HG03439 (cell line): Measurements from ENCODE around the gene PAPOLB.

Experiments used
- ATAC-seq: cut with Tn5 transposase; IDR thresholded peaks from one replicate; pipeline ENCODE4 v1.9.1; 2021; ENCODE audit warnings: mild to moderate bottlenecking, moderate library complexity; ENCODE audit not compliant: unreplicated experiment

Gene PAPOLB

DNA sequence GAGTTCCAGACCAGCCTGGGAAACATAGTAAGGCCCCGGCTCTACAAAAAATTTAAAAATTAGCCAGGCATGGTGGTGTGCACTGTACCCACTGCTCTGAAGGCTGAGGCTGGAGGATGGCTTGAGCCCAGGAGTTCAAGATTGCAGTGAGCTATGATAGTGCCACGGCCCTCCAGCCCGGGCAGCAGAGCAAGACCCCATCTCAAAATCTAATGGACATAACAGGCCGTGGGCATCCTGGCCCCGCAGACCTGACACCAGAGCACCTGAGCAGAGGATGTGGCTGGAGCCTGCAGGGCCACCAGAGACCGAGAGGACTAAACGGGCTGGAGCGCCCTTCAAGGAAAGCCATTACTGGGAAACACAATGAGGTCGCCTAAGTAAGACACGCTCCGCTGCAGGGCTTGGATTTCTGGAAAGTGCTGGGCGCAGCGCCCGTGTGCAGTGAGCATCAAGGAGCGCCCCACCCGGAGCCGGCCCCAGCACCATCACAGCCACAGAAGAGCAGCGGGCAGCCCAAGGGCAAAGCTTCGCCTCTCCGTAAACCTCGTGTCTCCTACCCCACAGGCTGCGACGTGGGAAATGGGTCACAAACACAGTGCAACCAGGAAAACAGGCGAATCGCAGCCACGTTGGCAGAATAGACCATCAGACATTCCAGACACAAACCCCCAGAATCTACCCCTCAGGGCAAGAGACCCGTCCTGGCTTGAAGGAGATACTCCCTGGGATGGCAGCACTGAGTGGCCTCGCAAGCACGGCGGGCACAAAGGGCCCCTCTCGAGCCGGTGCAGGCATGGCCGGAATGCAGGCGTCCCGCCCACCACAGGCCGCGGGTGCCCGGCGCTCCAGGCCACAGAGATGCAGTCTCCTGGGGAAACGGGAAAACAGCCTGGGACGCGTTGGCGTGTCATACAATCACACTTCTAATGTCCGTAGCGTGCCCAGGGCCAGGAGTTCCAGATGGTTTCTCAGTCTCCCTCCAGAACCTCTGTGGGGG, 16.8 kb upstream of the PAPOLB start:
- ATAC-seq: no peak

GRCh38 chr7:4876586-4876985, 14.8 kb upstream of the PAPOLB start:
- no peak for ATAC-seq

DNA sequence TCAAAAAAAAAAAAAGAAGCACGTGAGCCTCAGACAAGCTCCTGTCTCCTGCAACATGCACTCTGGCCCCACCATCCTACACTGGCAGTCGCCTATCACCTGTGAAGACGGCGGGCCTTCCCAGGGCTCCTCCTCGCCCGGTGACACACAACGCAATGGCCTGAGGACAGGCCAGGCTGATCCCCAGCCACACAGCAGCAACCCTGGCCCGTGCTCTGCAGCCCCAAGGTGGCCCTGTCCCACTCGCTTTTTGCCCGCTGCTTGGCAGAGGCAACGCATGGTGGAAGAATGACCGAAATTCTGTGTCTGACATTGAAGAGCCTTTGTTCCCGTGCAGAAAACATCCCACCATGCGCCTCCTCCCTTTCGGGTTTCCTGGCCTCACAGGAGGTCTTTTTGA, 13.6 kb upstream of the PAPOLB start:
- ATAC-seq: no peak

GRCh38 chr7:4873071-4873944, 11.5 kb upstream of the PAPOLB start:
- ATAC-seq: no peak

DNA sequence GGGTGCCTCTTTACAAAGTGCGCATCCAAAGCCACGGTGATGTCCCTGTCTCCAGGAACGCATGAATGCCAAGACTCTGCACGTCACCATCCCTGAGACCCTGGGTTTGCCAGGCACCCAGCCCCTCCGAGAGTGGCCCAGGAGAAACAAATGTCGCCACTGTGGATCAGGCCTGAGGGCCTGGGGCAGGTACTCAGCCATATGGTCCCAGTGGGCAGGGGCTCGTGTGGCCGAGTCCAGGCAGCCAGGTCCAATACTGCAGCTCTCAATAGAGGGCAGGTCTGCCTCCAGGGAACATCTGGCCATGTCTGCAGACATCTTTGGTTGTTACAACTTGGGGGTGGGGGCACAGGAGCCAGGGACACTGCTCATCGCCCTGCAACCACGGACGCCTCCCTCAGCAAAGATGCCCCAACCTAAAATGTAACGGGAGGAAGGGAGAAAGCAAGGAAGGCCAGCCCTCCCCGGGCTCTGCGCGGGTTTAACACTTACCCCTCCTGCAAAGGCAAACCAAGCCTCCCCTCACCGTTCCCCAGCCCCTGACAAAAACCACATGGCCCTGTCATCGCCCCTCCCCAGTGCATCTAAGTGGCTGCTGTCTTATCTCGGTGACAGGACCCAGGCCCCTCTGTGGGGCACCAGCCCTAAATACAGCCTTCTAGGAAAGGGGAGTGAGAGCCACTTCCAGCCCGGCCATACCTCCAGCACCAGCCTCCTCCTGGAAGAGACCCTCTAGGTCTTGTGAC, 10.3 kb upstream of the PAPOLB start:
- ATAC-seq: no peak

DNA sequence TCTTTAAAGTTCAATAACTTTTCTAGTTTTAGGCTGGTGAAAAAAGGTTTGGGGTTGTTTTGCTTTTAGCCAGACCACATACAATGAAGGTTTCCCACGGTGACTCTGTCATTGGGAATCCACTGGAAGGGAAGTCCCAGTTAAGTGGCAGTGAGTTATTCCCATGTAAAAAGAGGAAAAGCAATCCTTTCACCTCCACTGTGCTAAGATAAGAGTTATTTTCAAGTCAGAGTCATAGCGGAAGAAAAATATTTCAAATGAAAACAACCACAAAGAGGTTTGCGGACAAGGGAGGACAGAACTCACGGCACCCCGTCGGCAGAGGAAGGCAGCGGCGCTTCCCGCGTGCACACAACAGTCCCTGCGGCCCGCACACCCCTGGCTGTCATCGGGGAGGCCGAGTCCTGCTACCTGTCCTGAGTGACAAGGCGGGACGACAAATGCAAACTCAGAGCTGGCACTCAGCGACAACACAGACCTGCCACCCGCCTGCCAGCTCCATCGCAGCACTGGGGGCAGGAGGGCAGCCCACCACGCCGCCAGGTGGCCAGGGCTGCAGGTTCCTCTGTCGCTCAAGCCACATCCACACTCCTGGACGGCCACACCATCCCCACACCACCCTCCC, 9.3 kb upstream of the PAPOLB start:
- ATAC-seq: no peak

DNA sequence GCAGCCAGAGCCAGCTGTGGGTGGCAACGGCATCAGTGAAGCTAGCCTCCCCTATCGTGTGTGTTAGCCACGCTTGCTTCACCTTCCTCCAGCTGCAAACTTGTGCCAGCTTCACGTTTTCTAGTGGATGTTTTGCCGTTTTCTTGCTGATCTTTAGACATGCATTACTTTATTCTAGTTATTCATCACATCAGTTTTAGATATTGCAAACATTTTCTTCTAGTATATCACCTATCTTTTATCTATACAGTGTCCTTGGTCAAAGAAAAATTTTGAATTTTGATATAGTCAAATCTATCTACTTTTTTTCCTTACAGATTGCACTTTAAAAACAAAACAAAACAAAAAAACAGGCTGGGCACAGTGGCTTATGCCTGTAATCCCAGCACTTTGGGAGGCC, 6.7 kb upstream of the PAPOLB start:
- ATAC-seq: no peak

DNA sequence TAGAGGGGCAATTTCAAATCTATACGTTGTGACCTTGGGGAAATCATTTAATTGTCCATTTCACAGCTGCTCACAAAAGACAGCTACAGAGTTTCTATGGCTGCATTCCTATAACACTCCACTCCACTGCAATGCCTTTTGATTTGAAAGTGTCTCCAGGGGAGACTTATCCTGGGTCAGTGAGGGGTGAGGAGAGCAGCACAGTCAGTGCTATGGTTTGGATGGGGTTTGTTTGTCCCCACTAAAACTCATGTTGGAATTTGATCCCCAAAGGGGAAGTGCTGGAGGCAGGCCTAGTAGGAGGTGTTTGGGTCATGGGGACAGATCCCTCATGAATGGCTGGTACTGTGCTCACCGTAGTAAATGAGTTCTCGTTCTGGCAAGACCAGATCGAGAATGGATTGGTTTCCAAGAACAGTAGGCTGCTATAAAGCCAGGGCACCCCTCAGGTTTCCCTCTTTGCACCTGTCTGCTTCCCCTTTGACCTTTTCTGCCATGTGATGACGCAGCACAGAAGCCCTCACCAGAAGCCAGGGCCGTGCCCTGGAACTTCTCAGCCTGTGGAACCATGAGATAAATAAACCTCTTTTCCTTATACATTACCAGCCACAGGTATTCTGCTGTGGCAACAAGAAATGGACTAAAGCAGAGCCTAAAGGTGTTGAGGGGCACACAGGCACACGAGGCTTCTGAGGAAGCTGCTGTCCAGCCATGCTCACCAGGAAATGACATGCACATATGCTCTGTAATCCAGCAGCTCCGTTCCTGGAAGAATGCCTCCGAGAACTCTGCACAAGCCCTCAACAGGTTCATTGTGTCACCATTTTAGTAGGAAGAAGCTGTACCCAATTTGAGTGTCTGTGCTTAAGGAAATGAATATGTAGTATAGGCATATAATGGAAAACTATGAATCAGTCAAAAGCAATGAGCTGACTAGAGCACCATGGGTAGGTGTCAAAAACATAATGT, 5.0 kb upstream of the PAPOLB start:
- ATAC-seq: no peak

- no peak for ATAC-seq
Measured at GRCh38 chr7:4862156-4862555, 326 bp upstream of the PAPOLB start.

DNA sequence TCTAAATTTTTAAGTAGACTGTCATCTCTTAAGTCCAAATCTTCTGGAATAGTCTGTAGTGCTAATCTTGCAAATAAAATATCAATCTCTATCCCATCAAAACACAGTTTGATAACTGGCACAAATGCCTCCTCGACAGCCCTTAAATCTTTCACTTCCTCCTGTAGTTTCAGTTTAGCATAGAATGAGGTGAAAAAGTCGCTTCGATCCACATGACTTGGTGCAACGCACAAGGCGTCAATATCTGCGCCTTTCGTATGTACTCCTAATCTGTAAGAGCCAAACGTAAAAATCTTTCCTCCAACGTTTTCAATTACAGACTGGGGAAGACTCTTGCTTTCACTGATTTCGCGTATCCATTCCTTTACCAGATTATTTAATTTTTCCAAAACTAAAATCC, 603 bp downstream of the PAPOLB start:
- no peak for ATAC-seq

- no peak for ATAC-seq
Measured at GRCh38 chr7:4857189-4857588, 4.6 kb downstream of the PAPOLB start.

- ATAC-seq: no peak
Measured at GRCh38 chr7:4856336-4857057, 5.3 kb downstream of the PAPOLB start.

DNA sequence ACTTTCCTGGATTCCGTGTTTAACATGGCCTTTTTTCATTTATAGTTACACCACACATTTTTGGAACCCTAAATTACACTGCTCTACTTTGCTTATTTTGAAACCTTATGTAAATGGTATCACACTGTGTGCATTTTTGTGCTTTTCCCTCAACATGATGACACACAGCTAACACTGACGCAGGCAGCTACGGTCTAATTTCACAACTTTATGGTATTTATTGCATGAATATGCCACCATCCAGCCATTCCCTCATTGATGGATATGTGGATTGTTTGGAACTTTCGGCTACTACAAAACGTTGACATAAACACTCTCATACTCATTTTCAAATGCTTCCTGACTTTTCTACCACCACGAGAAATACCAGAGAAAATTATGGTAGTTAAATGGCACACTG, 6.9 kb downstream of the PAPOLB start:
- ATAC-seq: no peak

- ATAC-seq: no peak
Measured at GRCh38 chr7:4851459-4852422, 10.1 kb downstream of the PAPOLB start.

DNA sequence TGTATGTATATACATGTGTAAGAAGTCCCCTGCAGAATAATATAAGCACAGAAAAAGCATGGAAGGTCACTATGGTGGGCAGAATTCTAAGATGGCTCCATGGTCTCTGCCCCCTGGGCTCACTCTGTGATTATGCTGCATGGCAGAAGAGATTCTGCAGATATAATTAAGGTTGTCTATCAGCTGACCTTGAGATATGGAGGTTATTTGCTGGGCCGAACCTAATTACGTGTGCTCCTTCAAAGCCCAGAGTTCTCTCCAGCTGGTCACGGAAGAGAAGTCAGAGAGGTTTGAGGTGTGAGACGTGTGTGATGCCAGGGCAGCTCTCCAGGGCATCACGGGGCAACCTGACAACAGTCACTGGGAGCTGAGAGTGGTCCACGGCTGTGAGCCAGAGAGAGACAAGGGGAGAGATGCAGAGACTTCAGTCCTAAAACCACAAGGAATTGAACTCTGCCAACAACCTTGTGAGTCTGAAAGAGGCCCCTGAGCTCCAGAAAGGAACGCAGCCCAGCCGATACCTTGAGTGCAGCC, 11.5 kb downstream of the PAPOLB start:
- ATAC-seq: no peak

DNA sequence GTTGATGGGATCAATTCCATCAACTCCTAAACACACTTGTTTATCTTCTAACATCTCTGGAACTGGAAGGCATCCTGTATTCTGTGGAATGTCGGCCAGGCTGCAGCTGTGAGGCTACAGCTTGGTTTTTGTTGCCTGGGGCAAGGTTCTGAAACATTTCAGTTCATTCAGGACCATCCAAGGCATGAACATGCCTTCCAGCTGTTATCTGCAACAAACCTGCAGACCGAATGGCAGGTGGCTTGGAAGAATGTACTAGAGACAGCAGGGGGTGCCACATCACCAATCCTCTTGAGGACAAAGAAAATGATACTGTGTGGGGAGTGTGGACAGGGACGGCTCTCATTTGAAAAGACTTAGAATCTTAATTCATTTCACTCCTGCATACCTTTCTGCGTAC, 12.4 kb downstream of the PAPOLB start:
- no peak for ATAC-seq

DNA sequence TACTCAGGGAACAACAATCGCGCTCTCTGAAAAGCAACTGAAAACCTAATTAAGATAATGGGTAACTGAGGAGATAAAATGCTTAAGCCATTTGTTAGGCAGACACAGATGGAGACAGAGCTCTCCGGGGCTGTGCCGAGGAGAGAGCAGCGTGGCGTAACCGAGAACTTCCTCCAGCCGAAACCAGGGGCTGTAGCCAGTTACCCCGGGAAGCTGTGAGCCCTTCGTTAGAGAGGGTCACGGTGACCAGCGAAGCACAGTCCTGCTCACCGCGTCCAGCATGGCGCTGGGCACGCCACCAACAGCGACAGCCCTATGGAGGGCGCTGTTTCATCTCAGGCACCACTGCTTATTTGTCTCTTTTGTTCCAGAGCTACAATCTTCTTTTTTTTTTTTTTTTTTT, 16.1 kb downstream of the PAPOLB start:
- no peak for ATAC-seq
